Uterus (tissue), 2 donors: ENCODE measurements around the gene CRELD1.

ENCODE experiments used
- POLR2A ChIP-seq, 2 donors: fragments of 450-650 bp; IDR thresholded peaks; one replicate each; pipeline ENCODE4 v1.6.1; 2016; ENCODE audit warnings: antibody characterized with exemption in 2 of 2, mild to moderate bottlenecking in 1 of 2, moderate library complexity in 1 of 2
- TF ChIP-seq, protein P1 (sequence below), 4 experiments: fragments of 200-600 bp in 2 of 4; fragments of 450-650 bp in 2 of 4; sonication (generic) in 2 of 4; IDR thresholded peaks; one replicate each; pipeline ENCODE4 v1.5.1; 2016 to 2019; ENCODE audit warnings: antibody characterized with exemption in 4 of 4, mild to moderate bottlenecking in 2 of 4, moderate library complexity in 1 of 4

DNA sequence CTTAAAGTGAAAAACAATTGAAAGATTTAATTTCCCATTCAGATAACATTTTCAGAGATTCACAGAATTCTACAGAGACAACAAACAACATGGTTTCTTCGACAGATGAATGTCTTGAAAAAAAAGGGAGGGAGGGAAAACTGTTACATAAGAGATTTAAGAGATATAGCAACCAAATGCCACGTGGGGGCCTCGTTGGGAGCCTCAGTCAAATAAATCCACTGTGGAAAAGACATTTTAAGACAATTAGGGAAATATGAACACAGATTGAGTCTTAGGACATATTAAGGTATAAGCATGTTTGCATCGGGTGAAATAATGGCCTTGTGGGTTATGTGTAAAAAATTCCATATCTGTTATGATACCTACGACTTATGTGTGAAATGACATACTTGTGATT lies 23.6 kb downstream of the CRELD1 start:
- no peak for TF ChIP-seq POLR2A (IDR thresholded peaks at IDR 0.05)
- TF ChIP-seq, protein P1, sequence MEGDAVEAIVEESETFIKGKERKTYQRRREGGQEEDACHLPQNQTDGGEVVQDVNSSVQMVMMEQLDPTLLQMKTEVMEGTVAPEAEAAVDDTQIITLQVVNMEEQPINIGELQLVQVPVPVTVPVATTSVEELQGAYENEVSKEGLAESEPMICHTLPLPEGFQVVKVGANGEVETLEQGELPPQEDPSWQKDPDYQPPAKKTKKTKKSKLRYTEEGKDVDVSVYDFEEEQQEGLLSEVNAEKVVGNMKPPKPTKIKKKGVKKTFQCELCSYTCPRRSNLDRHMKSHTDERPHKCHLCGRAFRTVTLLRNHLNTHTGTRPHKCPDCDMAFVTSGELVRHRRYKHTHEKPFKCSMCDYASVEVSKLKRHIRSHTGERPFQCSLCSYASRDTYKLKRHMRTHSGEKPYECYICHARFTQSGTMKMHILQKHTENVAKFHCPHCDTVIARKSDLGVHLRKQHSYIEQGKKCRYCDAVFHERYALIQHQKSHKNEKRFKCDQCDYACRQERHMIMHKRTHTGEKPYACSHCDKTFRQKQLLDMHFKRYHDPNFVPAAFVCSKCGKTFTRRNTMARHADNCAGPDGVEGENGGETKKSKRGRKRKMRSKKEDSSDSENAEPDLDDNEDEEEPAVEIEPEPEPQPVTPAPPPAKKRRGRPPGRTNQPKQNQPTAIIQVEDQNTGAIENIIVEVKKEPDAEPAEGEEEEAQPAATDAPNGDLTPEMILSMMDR (IDR thresholded peaks at IDR 0.05), result no peak
